ENCODE measurements around the gene ZCCHC18.
"Not testable (repeated sequence)": the region's sequence is repeated elsewhere in the genome, so short reads cannot be mapped to it uniquely, and the experiment has no call there.

Gene ZCCHC18

DNA sequence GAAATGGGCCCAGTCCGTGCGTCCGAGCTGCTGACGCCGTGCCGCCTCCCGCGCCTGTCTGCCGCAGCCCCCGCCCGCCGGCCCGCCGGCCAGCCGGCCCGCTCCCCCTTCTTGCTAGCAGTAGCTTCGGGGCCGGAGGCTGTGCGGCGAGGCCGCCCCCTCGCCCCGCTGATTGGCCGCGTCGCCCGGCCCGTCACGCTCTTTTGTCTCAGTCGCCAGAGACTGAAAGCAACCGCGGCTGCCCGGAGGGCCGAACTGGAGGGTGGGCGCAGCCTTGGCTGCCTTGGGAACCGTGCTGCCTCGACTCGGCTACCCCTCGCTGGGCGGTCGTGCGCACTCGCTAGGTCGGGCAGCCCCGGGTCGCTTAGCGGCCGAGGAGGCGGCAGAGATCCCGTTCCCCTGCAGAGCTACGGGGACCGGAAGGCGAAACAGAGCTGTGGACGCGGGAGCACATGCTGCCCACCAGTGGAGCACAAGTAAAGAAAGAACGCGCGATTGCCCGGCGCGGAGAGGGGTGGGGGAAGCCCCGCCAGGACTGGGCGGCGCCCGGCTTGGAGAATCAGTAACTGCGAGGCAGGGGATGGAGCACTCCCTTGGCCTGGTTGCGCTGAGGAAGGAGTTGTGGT, at the start of gene ZCCHC18:
TSS of gene ZCCHC18 (plus strand) at position 198 of the 626 bp plus-strand sequence. CDS start 1,589 bp downstream, outside the sequence.
- DNase-seq (ENCODE audit: low read depth), result no peak

DNA sequence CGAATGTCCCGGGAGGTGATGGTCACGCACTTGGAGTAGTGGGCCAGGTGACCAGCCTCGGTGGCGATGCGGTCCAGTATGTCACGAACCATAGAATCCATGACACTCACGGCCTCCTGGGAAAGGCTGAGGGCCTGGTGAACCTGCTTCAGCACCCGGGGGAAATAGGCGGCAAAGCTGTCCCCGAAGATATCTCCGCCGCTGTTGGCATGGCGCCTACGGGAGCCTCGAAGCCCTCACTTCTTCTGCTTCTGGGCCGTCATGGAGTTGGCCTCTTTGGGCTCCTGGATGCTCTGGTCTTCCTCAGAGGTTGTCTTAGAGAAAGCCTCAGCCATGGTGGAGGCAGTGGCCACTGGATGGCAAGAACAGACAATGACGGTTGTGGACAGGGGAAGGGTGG, 49.7 kb upstream of the ZCCHC18 start:
- DNase-seq (ENCODE audit: low read depth), result not testable (repeated sequence)

DNA sequence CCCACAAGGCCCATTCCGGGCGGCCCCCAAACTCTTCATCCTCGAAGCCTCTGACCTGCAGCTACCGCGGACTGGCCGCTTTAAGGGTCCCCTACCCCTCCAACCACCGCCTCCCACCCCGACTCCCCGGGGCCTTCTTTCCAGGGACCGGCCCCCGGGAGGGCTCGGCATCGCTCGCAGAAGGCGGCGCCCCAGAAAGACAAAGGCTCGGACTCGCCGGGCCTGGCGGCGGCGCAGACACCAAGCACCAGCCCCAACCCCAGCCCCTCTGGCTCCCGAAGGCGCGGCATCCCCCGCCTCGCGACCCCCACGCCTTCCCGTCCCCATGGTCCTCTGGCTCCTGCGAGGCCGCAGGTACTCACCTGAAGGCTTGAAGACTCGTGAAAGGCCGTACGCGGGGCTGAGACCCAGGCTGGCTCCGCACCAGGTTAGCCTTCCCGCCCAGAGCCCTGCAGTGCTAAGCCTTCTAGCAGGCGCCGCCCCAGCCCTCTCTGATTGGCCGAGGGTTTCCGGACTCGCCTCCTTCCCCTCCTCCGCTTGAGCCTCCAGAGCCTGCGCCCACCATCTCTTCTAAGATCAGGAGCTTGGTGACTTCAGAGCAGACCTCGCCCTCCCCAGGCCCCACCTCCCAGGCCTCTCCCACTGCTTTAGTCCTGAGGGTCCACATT, 36.4 kb upstream of the ZCCHC18 start, which contains the start of gene TMSB15C:
TSS of gene TMSB15C (minus strand) at position 459 of the 668 bp plus-strand sequence.
- DNase-seq (ENCODE audit: low read depth), result not testable (repeated sequence)

DNA sequence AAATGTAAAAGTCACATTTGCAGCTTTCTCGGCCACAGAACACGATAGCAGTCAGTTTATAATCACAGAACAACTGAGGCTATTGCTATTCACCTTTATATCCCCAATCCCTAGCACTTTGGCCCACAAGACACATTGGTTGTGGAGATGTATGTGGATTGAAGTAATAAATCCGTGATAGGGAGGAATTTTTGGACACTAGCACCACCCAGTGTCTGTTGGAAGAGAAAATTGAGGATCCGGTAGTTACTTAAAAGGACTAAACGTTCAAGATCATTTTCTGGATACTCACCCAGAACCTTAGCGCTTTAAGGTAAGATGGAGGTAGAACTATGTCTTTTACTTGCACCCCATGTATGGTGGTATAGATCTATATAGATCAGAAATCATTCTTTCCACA, 34.5 kb upstream of the ZCCHC18 start:
- DNase-seq (ENCODE audit: low read depth), result not testable (repeated sequence)

DNA sequence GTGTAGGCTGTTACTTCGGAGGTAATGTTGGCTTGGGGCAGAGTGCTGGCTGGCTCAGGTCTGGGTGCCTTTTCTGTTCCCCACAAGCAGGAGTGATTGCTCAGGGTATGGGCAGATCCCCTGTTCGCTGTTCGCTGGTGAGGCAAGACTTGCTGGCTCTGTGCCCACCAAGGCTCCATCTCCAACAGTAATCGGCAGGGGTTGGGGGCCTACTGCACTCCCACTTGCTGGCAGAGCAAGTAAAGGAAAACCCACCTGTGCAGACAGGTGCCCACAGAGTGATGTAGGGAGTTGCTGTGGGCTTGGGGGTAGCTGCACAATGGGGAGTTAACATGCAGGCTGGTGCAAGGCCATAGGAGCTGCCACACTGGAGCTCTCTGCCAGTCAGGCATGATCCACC, 28.3 kb upstream of the ZCCHC18 start:
- DNase-seq (ENCODE audit: low read depth), result no peak

GRCh38 chrX:104084534-104085277, 27.6 kb upstream of the ZCCHC18 start:
- DNase-seq (ENCODE audit: low read depth), result no peak

GRCh38 chrX:104085477-104085876, 26.8 kb upstream of the ZCCHC18 start:
- no peak for DNase-seq (ENCODE audit: low read depth)

GRCh38 chrX:104085919-104086318, 26.4 kb upstream of the ZCCHC18 start:
- DNase-seq (ENCODE audit: low read depth), result no peak

- DNase-seq (ENCODE audit: low read depth), result no peak
These were observed 14.0 kb upstream of the ZCCHC18 start for GRCh38 chrX:104098151-104098808.

DNA sequence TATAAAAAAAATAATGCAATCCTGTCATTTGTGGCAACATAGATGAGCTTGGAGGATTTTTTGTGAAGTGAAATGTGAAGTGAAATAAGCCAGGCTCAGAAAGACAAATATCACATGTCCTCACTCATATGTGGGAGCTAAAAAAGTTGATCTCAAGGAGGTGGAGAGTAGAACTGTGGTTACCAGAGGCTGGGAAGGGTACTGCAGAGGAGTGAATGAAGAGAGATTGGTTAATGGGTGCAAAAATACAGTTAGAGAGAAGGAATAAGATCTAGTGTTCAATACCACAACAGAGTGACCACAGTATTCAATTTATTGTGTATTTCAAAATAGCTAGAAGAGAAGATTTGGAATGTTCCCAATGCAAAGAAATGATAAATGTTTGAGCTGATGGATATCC, 13.4 kb upstream of the ZCCHC18 start:
- DNase-seq (ENCODE audit: low read depth), result no peak

GRCh38 chrX:104104676-104105075, 7.6 kb upstream of the ZCCHC18 start:
- DNase-seq (ENCODE audit: low read depth), result no peak

GRCh38 chrX:104105330-104106262, 6.7 kb upstream of the ZCCHC18 start:
- no peak for DNase-seq (ENCODE audit: low read depth)

DNA sequence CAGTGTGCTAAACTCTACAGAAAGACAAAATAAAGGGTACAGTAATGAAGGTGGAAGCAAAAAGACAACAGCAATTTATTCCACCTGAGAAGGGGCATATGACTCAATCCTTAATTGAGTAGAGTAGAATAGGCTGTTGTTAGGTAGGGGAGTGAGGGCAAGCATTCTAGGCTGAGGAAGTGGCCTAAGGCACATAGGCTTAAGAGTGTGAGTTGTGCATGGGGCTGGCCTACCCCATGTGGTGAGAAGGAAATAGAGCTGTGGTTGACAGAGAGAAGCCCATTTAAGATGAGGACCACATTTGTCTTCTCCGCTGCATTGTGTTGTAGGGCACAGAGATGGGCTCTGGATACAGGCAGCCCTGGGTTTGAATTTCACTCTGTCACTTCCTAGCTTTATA, 3.4 kb upstream of the ZCCHC18 start:
- no peak for DNase-seq (ENCODE audit: low read depth)

DNA sequence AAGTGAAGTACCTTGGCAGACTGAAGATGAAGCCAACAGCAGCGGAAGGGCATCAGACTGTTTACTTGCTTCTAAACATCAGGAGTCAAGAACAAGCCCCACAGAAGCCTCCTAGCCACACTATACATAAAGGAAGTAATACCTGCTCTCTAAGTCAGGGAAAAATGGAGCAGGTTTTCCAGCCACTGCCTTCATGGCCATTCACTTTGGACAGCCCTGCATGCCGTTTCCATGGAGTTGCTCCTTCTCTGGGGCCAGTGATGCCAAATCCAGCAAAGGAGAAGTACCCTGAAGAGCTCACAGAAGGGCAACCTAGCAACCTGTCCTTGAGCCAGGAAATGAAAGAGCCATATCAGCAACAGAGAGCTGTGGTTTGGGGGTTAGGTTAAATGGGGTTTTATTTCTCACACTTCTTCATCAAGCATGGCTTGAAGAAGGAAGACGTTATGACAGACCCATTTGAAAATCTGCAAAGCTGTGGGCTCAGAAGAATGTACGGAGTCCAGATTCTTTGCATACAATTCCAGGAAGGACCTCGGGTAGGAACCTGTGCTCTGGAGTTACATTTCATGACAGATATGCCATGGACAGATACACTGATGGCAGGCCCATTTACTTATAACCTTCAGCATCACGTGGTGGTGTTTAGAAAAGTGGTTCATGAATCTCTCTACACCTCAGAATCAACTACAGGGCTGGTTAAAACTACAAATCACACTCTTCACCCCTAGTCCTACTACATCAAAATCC, 1.7 kb upstream of the ZCCHC18 start:
- not testable (repeated sequence) for DNase-seq (ENCODE audit: low read depth)

- DNase-seq (ENCODE audit: low read depth), result peak; percentile 14
These were observed 1.1 kb downstream of the ZCCHC18 start for GRCh38 chrX:104113222-104113965.

DNA sequence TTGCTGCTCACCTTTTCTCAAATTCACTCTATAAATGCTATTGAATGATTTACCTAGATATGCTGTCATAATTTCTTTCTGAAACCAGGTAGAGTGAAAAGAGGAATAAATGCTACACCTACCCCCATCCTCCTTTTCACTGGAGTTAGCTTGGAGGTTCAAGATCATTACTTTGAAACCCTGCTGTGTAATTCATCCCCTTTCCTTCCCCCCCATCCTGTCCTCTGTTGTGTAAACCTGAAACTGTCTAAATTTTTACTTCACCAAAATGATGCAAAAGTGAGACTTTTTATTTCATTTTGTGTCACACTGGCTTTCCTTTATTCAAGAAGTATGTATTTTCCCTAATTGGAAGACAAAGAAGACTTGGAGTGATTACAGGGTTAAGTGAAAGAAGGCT, 5.4 kb downstream of the ZCCHC18 start:
- DNase-seq (ENCODE audit: low read depth), result no peak

- DNase-seq (ENCODE audit: low read depth), result no peak
These were observed 6.4 kb downstream of the ZCCHC18 start for GRCh38 chrX:104118765-104119164.

DNA sequence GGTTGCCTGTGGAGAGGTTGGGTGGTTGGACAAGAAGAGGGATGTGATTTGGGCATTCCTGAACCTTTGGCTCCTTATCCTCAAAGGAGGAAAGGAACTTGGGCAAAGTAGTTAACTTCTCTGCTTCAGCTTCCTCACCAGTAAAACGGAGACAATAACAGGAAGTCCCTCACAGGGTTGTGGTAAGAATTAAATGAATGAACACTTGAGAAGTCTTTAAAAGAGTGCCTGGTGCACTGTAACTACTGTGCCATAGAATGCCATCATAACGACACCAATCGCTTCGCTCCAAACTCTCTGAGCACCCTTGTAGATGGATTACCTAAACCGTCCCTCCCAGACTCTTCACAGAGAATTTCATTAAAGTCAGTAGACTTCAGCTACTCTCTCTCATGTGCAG, 10.5 kb downstream of the ZCCHC18 start:
- DNase-seq (ENCODE audit: low read depth), result no peak

DNA sequence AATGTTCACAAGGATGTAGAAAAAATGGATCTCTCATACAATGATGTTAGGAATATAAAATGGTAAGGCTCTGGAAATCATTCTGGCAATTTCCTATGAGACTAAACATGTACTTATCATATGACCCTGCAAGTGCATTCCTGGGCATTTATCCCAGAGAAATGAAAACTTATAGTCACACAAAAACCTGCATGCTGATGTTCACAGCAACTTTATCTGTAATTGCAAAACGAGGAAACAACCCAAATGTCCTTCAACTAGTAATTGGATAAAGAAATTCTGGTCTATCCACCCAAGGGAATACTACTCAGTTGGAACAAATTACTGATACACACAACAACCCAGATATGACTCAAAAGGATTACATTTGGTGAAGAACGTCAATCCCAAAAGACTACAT, 14.5 kb downstream of the ZCCHC18 start:
- no peak for DNase-seq (ENCODE audit: low read depth)

- no peak for DNase-seq (ENCODE audit: low read depth)
These were observed 18.5 kb downstream of the ZCCHC18 start for GRCh38 chrX:104130808-104131207.
